Testis (tissue), 3 donors: ENCODE data around the gene FCHSD2. TPM values are rescaled to one million over a fixed set of nuclear protein-coding genes. Genes with fewer than 3 reads are reported as not detected.

Experiments used
- DNase-seq: peaks from one replicate; pipeline ENCODE4 v3.0.0-alpha.2; 2019
- H3K27ac ChIP-seq, 2 donors: fragments of 200-600 bp; sonication (generic); one replicate each; pipeline ENCODE4 v1.5.1; 2019
- H3K27me3 ChIP-seq: fragments of 200-600 bp; sonication (generic); one replicate; pipeline ENCODE4 v1.5.1; 2019
- H3K36me3 ChIP-seq: fragments of 200-600 bp; sonication (generic); one replicate; pipeline ENCODE4 v1.5.1; 2017; ENCODE audit warnings: low read depth; ENCODE audit errors: missing control alignments
- H3K4me1 ChIP-seq: fragments of 200-600 bp; sonication (generic); one replicate; pipeline ENCODE4 v1.5.1; 2019
- H3K4me3 ChIP-seq, 2 donors: fragments of 200-600 bp; sonication (generic); one replicate each; pipeline ENCODE4 v1.5.1; 2017 to 2019
- H3K9me3 ChIP-seq: fragments of 200-600 bp; sonication (generic); one replicate; pipeline ENCODE4 v1.5.1; 2017
- POLR2A ChIP-seq: fragments of 450-650 bp; IDR thresholded peaks from one replicate; pipeline ENCODE4 v1.6.1; 2017; ENCODE audit warnings: antibody characterized with exemption, mild to moderate bottlenecking, moderate library complexity
- WGBS, 2 donors: methylation state at CpG; one replicate each; pipeline ENCODE4 v1.1.5; 2018; 5-methylcytosine and 5-hydroxymethylcytosine counted together
- intact Hi-C: fragments of 100-400 bp; cut with DNase I; formaldehyde crosslinking; loops from one replicate; pipeline ENCODE4 v1.15.1; 2023; ENCODE audit warnings: low total_unique reads
- polyA plus RNA-seq: library from polyadenylated mRNA; stranded (reverse); fragments of 350-450 nt; fragmentation: Illumina TruSeq; extraction: RNeasy Lipid Tissue Mini Kit (QIAGEN cat#74804); gene quantifications from one replicate; pipeline ENCODE4 v1.2.3, GENCODE V29; 2014; ENCODE audit warnings: low read depth, low replicate concordance; ENCODE audit not compliant: insufficient read depth
- total RNA-seq, 2 donors: library from RNA; depleted of rRNA; stranded (reverse); fragments of >200 nt; gene quantifications; one replicate each; pipeline ENCODE4 v1.2.3, GENCODE V29; 2016
- TF ChIP-seq, protein P1 (sequence below), 3 experiments: fragments of 450-650 bp in 2 of 3; fragments of 200-600 bp in 1 of 3; sonication (generic) in 1 of 3; IDR thresholded peaks; one replicate each; pipeline ENCODE4 v1.5.1; 2016 to 2019; ENCODE audit warnings: antibody characterized with exemption in 3 of 3, mild to moderate bottlenecking in 2 of 3, moderate library complexity in 1 of 3

The FCHSD2 gene
- total and polyA plus RNA-seq, 3 donors from 2014 or later = 44.0 to 69.6 (median 65.9) TPM

DNA sequence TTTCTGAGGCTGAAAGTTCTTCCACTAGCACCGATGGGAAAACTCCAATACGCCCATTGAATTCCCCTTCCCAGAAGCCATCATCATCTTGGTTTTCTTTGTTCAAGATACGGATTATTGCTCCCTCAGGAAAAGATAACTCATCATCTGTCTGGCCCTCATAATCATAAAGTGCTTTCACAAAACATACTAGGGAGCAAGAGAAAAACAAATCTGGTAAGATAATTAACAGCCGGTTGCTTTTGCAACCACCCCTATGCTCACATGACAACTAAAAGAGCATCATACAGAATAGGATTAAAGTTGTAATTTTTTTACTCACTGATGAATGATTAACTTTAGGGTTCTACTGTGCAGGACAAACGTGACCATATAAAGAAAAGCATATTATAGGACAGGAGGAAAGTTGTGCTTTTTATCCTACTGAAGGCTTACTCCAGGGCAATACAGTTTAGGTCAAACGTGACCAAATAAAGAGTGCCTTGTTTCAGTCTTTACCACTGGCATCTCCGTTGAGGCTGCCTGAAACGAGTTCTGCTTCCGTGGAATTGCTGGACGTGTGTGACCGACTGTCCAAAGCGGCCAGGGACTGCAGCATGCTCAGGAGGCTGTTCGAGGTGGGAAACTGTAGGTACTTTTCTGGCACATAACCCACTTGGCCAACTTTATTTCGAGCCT, 299.3 kb downstream of the FCHSD2 start:
- no peaks in the 10 kb centered on the region for H3K36me3 ChIP-seq
- 86 to 88% methylated on average over 14 of the region's 14 CpGs for WGBS, 2 donors
- H3K9me3 ChIP-seq = no peaks in the 10 kb centered on the region
- H3K27ac ChIP-seq = no peak overlapping the region
- intact Hi-C loops = no loop called here
- no peak for TF ChIP-seq POLR2A
- TF ChIP-seq, protein P1, sequence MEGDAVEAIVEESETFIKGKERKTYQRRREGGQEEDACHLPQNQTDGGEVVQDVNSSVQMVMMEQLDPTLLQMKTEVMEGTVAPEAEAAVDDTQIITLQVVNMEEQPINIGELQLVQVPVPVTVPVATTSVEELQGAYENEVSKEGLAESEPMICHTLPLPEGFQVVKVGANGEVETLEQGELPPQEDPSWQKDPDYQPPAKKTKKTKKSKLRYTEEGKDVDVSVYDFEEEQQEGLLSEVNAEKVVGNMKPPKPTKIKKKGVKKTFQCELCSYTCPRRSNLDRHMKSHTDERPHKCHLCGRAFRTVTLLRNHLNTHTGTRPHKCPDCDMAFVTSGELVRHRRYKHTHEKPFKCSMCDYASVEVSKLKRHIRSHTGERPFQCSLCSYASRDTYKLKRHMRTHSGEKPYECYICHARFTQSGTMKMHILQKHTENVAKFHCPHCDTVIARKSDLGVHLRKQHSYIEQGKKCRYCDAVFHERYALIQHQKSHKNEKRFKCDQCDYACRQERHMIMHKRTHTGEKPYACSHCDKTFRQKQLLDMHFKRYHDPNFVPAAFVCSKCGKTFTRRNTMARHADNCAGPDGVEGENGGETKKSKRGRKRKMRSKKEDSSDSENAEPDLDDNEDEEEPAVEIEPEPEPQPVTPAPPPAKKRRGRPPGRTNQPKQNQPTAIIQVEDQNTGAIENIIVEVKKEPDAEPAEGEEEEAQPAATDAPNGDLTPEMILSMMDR (IDR thresholded peaks at IDR 0.05) = no peak
- H3K27me3 ChIP-seq = no peaks in the 10 kb centered on the region
- no peak for DNase-seq
- H3K4me1 ChIP-seq = no peaks in the 10 kb centered on the region
- H3K4me3 ChIP-seq = no peak overlapping the region

DNA sequence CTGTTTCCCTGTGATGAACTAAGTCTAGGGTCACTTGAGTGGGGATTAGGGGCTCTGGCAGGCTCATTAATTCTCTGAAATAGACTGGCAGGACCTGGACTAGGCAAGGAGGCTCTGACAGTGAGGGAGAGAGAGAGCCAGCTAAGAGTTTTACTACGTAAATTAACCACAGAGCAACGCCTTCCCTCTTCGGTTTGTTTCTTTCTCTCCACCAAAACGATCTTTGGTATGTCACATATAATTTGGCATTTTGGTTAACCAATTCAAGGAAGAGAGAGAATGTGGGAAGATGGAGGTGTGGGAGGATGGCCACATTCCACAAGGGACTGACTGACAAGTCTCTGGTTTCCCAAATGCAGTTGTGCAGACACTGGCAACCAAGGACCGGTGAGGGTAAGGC, 300.0 kb downstream of the FCHSD2 start:
- WGBS, 2 donors = 77 to 83% methylated on average over 5 of the region's 5 CpGs
- H3K36me3 ChIP-seq = no peaks in the 10 kb centered on the region

GRCh38 chr11:72841397-72841796, 300.7 kb downstream of the FCHSD2 start:
- H3K9me3 ChIP-seq = no peaks in the 10 kb centered on the region
- H3K27me3 ChIP-seq = no peaks in the 10 kb centered on the region
- 86 to 88% methylated on average over 7 of the region's 7 CpGs for WGBS, 2 donors
- H3K36me3 ChIP-seq = no peaks in the 10 kb centered on the region
- intact Hi-C loops = no loop called here
- peaks cover 7% of the 10 kb centered on the region for H3K4me1 ChIP-seq
- DNase-seq = no peak
- no peak for TF ChIP-seq POLR2A
- TF ChIP-seq, protein P1 (IDR thresholded peaks at IDR 0.05) = no peak
- no peak overlapping the region for H3K27ac ChIP-seq
- H3K4me3 ChIP-seq = no peak overlapping the region

More for the DNA sequence above, 300.0 kb downstream of the FCHSD2 start:
- Histone ChIP-seq H3K27me3 (no peaks in the 10 kb centered on the region), H3K9me3 (no peaks in the 10 kb centered on the region), H3K4me3 (no peak overlapping the region), H3K4me1 (no peaks in the 10 kb centered on the region), H3K27ac (no peak overlapping the region)
- intact Hi-C loops = no loop called here
- TF ChIP-seq, protein P1 (IDR thresholded peaks at IDR 0.05) = no peak
- no peak for TF ChIP-seq POLR2A
- DNase-seq = no peak

DNA sequence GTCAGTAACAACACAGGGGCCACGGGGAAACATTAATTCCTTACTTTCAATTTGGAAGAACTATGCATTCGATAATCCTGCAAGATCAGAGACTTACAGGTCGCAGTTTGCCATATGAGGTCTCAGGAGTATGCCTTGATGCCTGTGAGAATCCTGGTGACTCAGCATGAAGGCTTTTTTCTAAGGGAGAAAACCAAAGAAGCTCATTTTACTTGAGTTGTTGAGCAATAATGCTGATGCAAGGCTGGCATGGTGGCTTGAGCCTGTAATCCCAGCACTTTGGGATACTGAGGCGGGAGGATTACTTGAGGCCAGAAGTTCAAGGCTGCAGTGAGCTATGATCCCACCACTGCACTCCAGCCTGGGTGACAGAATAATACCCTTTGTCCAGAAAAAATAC, 301.3 kb downstream of the FCHSD2 start:
- Histone ChIP-seq H3K36me3 (no peaks in the 10 kb centered on the region), H3K27me3 (no peaks in the 10 kb centered on the region), H3K4me1 (peaks cover 13% of the 10 kb centered on the region), H3K4me3 (no peak overlapping the region), H3K9me3 (no peaks in the 10 kb centered on the region), H3K27ac (no peak overlapping the region)
- TF ChIP-seq, protein P1 (IDR thresholded peaks at IDR 0.05) = no peak
- no peak for TF ChIP-seq POLR2A
- no peak for DNase-seq
- WGBS, 2 donors = 89 to 99% methylated on average over 4 of the region's 4 CpGs
- intact Hi-C loops = no loop called here

GRCh38 chr11:72838691-72839305, 303.3 kb downstream of the FCHSD2 start:
- H3K4me1 ChIP-seq = peaks cover 33% of the 10 kb centered on the region
- no peak for TF ChIP-seq POLR2A
- TF ChIP-seq, protein P1 (IDR thresholded peaks at IDR 0.05) = no peak
- no peaks in the 10 kb centered on the region for H3K36me3 ChIP-seq
- H3K9me3 ChIP-seq = no peaks in the 10 kb centered on the region
- H3K27me3 ChIP-seq = no peaks in the 10 kb centered on the region
- H3K27ac ChIP-seq = no peak overlapping the region
- DNase-seq = no peak
- 63 to 71% methylated on average over 4 of the region's 4 CpGs for WGBS, 2 donors
- no peak overlapping the region for H3K4me3 ChIP-seq
- intact Hi-C loops = no loop called here
